Stomach (tissue), 4 donors: ENCODE measurements around the gene LSAMP.

Experiments used
- POLR2AphosphoS5 ChIP-seq, 3 donors: sonication (generic); formaldehyde crosslinking; IDR thresholded peaks; one replicate each; pipeline ENCODE4 v1.6.1; 2016; ENCODE audit warnings: antibody characterized with exemption in 3 of 3
- TF ChIP-seq, protein P1 (sequence below), 7 experiments: fragments of 450-650 bp in 4 of 7; fragments of 200-600 bp in 3 of 7; sonication (generic) in 3 of 7; IDR thresholded peaks; one replicate each; pipeline ENCODE4 v1.5.1; 2016 to 2019; ENCODE audit warnings: antibody characterized with exemption in 7 of 7, control low read depth in 2 of 7, mild to moderate bottlenecking in 1 of 7

DNA sequence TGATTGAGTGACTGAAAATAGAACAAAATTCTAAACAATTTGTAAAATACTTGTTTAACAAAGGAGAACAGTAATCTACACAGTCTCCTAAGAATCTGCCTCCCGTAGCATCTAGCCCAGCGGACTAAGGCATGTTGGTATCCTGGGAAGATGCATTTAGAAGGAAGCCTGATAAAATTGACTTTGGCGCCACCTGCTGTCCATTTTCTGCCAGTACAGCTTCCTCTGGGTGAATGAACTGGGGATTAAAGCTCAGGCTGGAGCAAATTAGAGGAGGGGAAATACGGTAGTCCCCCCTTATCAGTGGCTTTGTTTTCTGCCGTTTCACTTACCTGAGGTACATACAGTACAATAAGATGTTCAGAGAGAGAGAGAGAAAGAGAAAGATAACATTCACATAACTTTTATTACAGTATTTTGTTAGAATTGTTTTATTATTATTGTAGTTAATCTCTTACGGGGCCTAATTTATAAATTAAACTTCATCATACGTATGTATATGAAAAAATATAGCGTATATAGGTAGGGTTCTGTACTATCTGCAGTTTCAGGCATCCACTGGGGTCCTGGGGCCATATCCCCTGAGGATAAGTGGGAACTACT, 630.4 kb downstream of the LSAMP start:
- TF ChIP-seq, protein P1, sequence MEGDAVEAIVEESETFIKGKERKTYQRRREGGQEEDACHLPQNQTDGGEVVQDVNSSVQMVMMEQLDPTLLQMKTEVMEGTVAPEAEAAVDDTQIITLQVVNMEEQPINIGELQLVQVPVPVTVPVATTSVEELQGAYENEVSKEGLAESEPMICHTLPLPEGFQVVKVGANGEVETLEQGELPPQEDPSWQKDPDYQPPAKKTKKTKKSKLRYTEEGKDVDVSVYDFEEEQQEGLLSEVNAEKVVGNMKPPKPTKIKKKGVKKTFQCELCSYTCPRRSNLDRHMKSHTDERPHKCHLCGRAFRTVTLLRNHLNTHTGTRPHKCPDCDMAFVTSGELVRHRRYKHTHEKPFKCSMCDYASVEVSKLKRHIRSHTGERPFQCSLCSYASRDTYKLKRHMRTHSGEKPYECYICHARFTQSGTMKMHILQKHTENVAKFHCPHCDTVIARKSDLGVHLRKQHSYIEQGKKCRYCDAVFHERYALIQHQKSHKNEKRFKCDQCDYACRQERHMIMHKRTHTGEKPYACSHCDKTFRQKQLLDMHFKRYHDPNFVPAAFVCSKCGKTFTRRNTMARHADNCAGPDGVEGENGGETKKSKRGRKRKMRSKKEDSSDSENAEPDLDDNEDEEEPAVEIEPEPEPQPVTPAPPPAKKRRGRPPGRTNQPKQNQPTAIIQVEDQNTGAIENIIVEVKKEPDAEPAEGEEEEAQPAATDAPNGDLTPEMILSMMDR (IDR thresholded peaks at IDR 0.05), result peak in 5 of 7 experiments; percentile 86 to 95 (median 91)
- peak in 1 of 3 donors; percentile 6 for TF ChIP-seq POLR2AphosphoS5 (IDR thresholded peaks at IDR 0.05)
